Activated CD8-positive, alpha-beta memory T cell treated with anti-CD3 and anti-CD28 coated beads for 48 hours (primary cell): Measurements from ENCODE around the gene STAB2.
"Not testable (repeated sequence)": the region's sequence is repeated elsewhere in the genome, so short reads cannot be mapped to it uniquely, and the experiment has no call there.

ENCODE experiments used
- DNase-seq, 3 experiments: peaks; one replicate each; pipeline ENCODE4 v3.0.0-alpha.2; 2020; ENCODE audit warnings: low read depth in 2 of 3, low spot score in 2 of 3

The STAB2 gene

DNA sequence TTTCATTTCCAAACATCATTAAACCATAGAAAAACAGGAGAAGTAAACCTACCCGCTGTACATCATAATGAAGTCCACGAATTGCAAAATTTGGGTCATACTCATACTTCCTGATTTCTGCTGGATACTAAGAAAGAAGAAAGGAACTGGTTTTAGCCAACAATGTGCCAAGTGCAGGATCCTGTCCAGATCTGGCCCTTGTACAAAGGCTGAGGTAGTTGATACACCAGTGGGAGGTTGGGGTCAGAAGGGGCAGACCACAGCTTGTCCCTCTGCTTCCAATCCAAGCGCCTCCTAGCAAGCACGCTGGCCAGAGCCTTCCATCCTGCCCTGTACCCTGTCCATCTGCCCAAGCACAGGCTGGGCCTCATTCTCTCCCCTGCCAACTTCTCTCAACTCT, 219.7 kb downstream of the STAB2 start:
- no peak for DNase-seq

DNA sequence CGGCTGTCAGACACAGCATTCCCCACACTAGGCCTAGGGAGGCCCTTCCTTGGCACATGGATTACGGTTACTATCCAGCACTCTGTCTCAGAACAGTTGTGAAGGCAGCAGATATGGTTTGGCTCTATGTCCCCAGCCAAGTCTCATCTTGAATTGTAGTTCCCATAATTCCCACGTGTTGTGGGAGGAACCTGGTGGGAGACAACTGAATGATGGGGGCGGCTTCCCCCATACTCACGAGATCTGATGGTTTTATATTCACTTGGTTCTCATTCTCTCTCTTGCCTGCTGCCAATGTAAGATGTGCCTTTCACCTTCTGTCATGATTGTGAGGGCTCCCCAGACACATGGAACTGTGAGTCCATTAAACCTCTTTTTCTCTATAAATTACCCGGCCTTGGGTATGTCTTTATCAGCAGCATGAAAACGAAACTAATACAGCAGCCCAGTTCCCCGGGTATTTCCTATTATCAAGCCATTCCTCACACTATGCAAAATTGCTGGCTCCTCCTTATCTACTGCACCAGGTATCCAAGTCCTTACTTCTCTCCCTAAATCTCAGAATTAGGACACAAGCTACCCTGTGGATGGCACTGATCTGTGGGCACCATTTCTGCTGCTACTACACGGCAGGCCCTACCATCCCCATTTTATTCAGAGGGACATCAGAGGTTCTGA, 220.6 kb downstream of the STAB2 start:
- DNase-seq, result no peak

DNA sequence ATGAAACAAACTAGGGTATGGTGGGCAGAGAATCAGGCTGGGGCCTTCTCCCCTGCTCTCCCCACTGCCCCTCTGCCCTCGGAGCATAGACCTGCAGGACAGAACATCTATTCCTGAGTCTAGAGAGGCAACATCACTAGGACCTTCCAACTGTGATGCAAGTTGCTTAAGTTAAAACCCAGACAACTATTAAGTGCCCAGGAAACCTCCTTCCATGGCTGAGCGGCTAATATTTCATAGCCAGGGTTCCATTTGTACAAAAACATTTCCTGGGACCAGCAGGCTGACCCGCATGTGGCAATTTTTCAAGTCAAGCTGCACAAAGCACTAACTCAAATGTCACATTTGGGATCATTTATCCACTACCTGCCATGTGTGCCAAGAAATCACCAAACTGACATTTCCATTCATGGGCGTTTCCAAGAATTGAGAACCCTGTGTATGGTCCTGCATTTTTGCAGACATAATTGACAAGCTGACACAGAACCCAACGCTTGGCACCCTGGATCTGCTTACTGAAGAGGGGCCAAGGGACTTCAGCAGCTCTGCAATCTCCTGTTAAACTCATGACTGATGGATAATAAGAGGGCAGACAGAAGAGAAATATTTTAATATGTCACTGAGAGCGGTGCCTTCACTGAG, 221.3 kb downstream of the STAB2 start:
- DNase-seq, result no peak

DNA sequence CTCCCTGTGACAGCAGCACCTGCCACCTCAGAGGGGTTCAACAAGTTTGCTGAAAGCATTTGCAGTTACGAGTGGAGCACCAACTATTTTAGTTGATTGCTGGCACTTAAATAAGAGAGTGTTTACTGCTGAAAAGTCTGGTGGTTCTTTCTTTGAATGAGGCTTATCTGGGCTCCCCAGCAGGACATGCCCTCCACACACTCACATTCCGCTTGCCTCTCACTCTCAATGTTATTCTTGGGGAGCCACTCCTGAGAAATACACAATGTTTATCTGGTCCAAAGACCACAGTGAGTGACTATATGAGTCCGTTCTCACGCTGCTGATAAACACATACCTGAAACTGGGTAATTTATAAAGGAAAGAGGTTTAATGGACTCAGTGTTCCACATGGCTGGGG, 222.1 kb downstream of the STAB2 start:
- DNase-seq, result no peak

DNA sequence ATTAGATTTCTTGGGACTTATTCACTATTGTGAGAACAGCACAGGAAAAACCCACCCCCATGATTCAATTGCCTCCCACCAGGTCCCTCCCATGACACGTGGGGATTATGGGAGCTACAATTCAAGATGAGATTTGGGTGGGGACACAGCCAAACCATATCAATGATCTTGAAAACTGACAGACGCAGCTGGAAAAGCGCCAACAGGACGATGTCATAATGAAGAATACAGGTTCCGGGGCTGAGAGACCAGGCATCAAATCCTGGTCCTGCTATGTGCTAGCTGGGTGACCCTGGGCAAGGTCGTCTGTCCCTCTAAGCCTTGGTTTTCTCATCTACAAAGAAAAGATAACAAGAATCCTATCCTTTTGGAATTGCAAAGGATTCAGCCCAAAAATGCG, 222.6 kb downstream of the STAB2 start:
- DNase-seq, result not testable (repeated sequence)

DNA sequence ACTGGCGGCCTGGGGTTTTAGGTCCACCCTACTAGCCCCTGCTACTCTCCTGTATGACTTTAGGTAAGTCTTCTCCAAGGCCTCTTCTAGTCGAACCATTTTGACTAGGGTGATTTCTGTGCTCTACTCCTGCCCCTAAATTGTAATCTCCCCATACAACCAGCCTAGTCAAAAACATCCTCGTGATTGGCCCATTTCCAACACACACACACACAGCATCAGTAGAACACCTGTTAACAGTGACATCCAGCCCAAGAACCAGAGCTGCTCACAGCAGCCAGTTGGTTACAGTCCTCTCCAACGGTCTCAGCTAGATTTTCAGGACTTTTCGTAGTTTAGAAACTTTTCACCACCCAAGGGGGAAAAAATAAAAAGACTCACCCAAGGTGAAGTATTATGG, 223.0 kb downstream of the STAB2 start:
- DNase-seq, result no peak

DNA sequence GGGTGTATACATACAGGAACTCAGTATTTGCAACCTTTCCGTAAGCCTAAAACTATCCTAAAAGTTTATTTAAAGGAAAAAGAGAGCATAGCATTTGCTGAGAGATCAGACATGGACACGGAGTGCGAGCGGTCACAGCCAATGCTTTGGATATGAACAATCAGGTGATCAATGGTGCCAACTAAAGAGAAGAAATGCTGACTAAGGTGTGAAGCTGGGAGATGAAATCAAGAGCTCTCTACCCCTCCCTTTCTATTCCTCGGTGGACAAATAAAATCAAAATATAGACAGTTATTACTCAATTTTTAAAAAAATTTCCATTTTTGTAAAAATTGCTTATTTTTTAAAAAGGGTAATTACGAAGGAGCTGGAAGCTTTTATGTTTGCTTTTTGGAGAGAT, 224.7 kb downstream of the STAB2 start:
- DNase-seq, result no peak

DNA sequence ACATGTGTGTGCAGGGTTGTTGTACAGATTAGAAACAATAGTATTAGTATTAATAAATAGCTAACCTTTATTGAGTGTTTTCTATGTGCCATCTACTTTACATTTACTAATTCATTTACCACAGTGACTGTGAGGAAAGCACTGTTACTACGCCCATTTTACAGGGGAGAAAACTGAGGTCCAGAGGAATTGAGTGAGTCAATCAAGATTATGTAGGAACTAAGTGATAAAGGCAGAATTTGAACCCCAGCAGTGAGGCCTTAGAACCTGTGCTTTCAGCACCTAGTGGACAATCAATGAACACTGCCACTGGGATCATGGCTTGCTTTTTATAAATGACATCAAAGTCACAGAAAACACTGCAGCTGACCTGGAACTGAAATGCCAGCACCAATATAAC, 225.7 kb downstream of the STAB2 start:
- no peak for DNase-seq

DNA sequence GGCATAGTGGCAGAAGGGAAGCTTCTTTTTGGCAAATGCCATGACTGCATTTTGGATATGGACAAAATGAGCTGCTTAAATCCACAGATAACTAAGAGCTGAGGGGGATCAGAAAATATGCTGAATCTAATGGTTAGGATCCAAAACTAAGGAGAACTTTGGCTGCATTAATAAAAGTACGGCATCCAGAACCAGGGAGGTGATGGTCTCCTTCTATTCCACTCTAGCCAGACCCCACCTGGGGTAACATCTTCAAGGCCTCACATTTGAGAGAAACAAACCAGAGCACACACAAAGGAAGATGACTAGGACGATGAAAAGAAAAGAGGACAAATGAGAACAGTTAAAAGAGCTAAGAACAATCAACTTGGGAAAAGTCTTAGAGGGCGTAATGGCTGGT, 226.4 kb downstream of the STAB2 start:
- DNase-seq, result no peak

DNA sequence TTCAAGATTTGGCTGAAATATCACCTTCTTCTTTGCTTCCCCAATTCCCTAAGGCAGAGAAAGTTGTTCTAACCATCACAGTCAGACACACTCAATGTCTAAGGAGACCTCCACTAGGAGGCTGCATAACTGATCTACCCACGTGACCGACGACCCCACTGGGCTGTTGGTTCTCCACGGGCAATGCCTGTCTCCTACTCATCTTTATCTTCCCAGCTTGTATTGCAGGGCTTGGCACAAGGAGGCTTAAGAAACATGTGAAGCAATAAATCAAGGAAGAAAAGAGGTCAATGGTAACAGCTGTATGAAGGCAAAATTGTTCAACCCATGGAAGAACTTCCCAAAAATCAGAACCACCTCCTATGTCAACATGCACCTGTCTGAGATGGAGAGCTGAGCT, 226.9 kb downstream of the STAB2 start:
- DNase-seq, result no peak

DNA sequence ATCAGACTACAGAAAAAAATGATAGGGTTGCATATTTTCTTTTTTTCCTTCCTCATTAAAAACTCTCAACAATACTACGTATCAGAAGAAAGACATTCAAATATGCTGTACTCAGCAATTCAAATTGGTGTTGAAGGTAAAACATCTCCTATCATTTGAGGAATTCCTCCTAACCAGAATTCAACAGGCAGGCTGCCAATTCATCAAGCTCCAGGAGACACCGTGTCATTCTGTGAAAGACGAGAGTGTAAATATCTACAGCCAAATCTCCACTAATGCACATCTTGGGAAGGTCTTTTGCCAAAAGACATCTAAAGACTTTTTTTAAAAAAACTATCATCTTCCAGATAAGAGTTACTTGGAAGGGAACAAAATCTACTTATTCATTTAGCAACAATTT, 227.4 kb downstream of the STAB2 start:
- no peak for DNase-seq
